SIG-M5 (cell line): Measurements from ENCODE around the gene MRAP2.
"Not testable (repeated sequence)": the region's sequence is repeated elsewhere in the genome, so short reads cannot be mapped to it uniquely, and the experiment has no call there.

Experiments used
- DNase-seq: peaks from one replicate; lab custom pipeline; 2025; lab: John Stamatoyannopoulos, UW

Gene MRAP2

GRCh38 chr6:84032000-84032399 is 1.6 kb upstream of the MRAP2 start:
- not testable (repeated sequence) for DNase-seq

- no peak for DNase-seq
Observed at GRCh38 chr6:84035484-84035883, 1.9 kb downstream of the MRAP2 start.

GRCh38 chr6:84037425-84038089 is 4.0 kb downstream of the MRAP2 start:
- no peak for DNase-seq

GRCh38 chr6:84042603-84043002 is 9.0 kb downstream of the MRAP2 start:
- DNase-seq, result no peak

GRCh38 chr6:84043555-84043954 is 10.0 kb downstream of the MRAP2 start:
- DNase-seq, result no peak

GRCh38 chr6:84046755-84047154 is 13.2 kb downstream of the MRAP2 start:
- DNase-seq, result no peak

GRCh38 chr6:84048588-84048987 is 15.0 kb downstream of the MRAP2 start:
- DNase-seq, result no peak

- no peak for DNase-seq
Observed at GRCh38 chr6:84050408-84050807, 16.8 kb downstream of the MRAP2 start.

GRCh38 chr6:84052204-84052882 is 18.8 kb downstream of the MRAP2 start:
- no peak for DNase-seq

GRCh38 chr6:84052883-84053241 is 19.3 kb downstream of the MRAP2 start:
- DNase-seq, result no peak

- DNase-seq, result no peak
Observed at GRCh38 chr6:84055647-84056046, 22.1 kb downstream of the MRAP2 start.

- no peak for DNase-seq
Observed at GRCh38 chr6:84057908-84058307, 24.3 kb downstream of the MRAP2 start.

GRCh38 chr6:84059082-84059481 is 25.5 kb downstream of the MRAP2 start:
- no peak for DNase-seq

- DNase-seq, result no peak
Observed at GRCh38 chr6:84061174-84061573, 27.6 kb downstream of the MRAP2 start.

GRCh38 chr6:84061613-84062398 is 28.2 kb downstream of the MRAP2 start:
- DNase-seq, result no peak

- no peak for DNase-seq
Observed at GRCh38 chr6:84062519-84063154, 29.1 kb downstream of the MRAP2 start.

- no peak for DNase-seq
Observed at GRCh38 chr6:84065693-84066290, 32.2 kb downstream of the MRAP2 start.

GRCh38 chr6:84066536-84066935 is 33.0 kb downstream of the MRAP2 start:
- no peak for DNase-seq

GRCh38 chr6:84068873-84069272 is 35.3 kb downstream of the MRAP2 start:
- not testable (repeated sequence) for DNase-seq

GRCh38 chr6:84072442-84072997 is 38.9 kb downstream of the MRAP2 start:
- no peak for DNase-seq

- no peak for DNase-seq
Observed at GRCh38 chr6:84074988-84075781, 41.6 kb downstream of the MRAP2 start.
